HEK293 (cell line): ENCODE data around the gene TM9SF3.

Experiments
- CTCF ChIA-PET: fragments of 350-600 bp; formaldehyde crosslinking; extraction: SDS; loops from one replicate; lab custom pipeline; 2021; ENCODE audit warnings: antibody characterized with exemption; lab: Yijun Ruan, JAX
- POLR2A ChIA-PET: fragments of 300-600 bp; formaldehyde crosslinking; extraction: SDS; loops from one replicate; lab custom pipeline; 2020; ENCODE audit warnings: antibody characterized with exemption, inconsistent platforms; lab: Yijun Ruan, JAX
- H3K27ac ChIP-seq: fragments of 200-500 bp; sonication (Bioruptor generic); 2 replicates; pipeline ENCODE4 v1.5.1; 2014; ENCODE audit warnings: low read depth, low read length, control low read depth, inconsistent platforms; ENCODE audit errors: extremely low read depth
- H3K36me3 ChIP-seq, 2 experiments: fragments of 200-500 bp in 1 of 2; sonication (Bioruptor generic) in 1 of 2; 1 replicate in 1 of 2; 2 replicates in 1 of 2; pipeline ENCODE4 v1.5.1; 2014 to 2017; ENCODE audit warnings: inconsistent platforms in 2 of 2, low read length in 2 of 2; ENCODE audit not compliant: control insufficient read depth in 2 of 2, insufficient read depth in 1 of 2
- H3K4me1 ChIP-seq: fragments of 200-500 bp; sonication (Bioruptor generic); 2 replicates; pipeline ENCODE4 v1.5.1; 2014; ENCODE audit warnings: mild to moderate bottlenecking, low read length, inconsistent platforms; ENCODE audit not compliant: control insufficient read depth, insufficient read depth
- H3K4me3 ChIP-seq: 2 replicates; pipeline ENCODE4 v1.5.1; 2011; ENCODE audit warnings: low read depth, mild to moderate bottlenecking, control low read depth, low read length, moderate library complexity
- H3K9me3 ChIP-seq: fragments of 200-500 bp; sonication (Bioruptor generic); 2 replicates; pipeline ENCODE4 v1.5.1; 2014; ENCODE audit warnings: low read depth, low read length, inconsistent platforms; ENCODE audit not compliant: control insufficient read depth, insufficient read depth
- GLIS1 ChIP-seq: fragments of 450-650 bp; formaldehyde crosslinking; IDR thresholded peaks from 2 replicates; pipeline ENCODE4 v1.5.1; 2016; ENCODE audit warnings: missing biosample characterization, missing genetic modification characterization
- KLF10 ChIP-seq: fragments of 450-650 bp; IDR thresholded peaks from 2 replicates; pipeline ENCODE4 v1.5.1; 2018; ENCODE audit warnings: missing biosample characterization, mild to moderate bottlenecking, missing genetic modification characterization
- MZF1 ChIP-seq: fragments of 450-650 bp; formaldehyde crosslinking; IDR thresholded peaks from 2 replicates; pipeline ENCODE4 v1.5.1; 2017; ENCODE audit warnings: missing biosample characterization, missing genetic modification characterization, borderline replicate concordance
- OSR2 ChIP-seq: fragments of 450-650 bp; formaldehyde crosslinking; IDR thresholded peaks from 2 replicates; pipeline ENCODE4 v1.5.1; 2016; ENCODE audit warnings: missing biosample characterization, missing genetic modification characterization
- PATZ1 ChIP-seq: fragments of 450-650 bp; formaldehyde crosslinking; IDR thresholded peaks from 2 replicates; pipeline ENCODE4 v1.5.1; 2016; ENCODE audit warnings: missing biosample characterization, missing genetic modification characterization
- SP2 ChIP-seq: fragments of 450-650 bp; formaldehyde crosslinking; IDR thresholded peaks from 2 replicates; pipeline ENCODE4 v1.5.1; 2016; ENCODE audit warnings: missing biosample characterization, missing genetic modification characterization
- YY1 ChIP-seq: fragments of 450-650 bp; formaldehyde crosslinking; IDR thresholded peaks from 2 replicates; pipeline ENCODE4 v1.5.1; 2018; ENCODE audit warnings: missing biosample characterization, missing genetic modification characterization
- ZBTB10 ChIP-seq: fragments of 450-650 bp; formaldehyde crosslinking; IDR thresholded peaks from 2 replicates; pipeline ENCODE4 v1.5.1; 2016; ENCODE audit warnings: missing biosample characterization, missing genetic modification characterization
- ZBTB11 ChIP-seq: fragments of 450-650 bp; formaldehyde crosslinking; conservative IDR thresholded peaks from 2 replicates; pipeline ENCODE4 v1.5.1; 2016; ENCODE audit warnings: low read depth, missing biosample characterization, missing genetic modification characterization
- ZBTB17 ChIP-seq: fragments of 450-650 bp; formaldehyde crosslinking; IDR thresholded peaks from 2 replicates; pipeline ENCODE4 v1.5.1; 2016; ENCODE audit warnings: missing biosample characterization, missing genetic modification characterization
- ZBTB26 ChIP-seq: fragments of 450-650 bp; formaldehyde crosslinking; optimal IDR thresholded peaks from 2 replicates; pipeline ENCODE3; 2016; ENCODE audit warnings: missing biosample characterization, mild to moderate bottlenecking, missing genetic modification characterization
- ZBTB44 ChIP-seq: fragments of 450-650 bp; IDR thresholded peaks from 2 replicates; pipeline ENCODE4 v1.5.1; 2018; ENCODE audit warnings: missing biosample characterization, mild to moderate bottlenecking, missing genetic modification characterization
- ZEB2 ChIP-seq: fragments of 450-650 bp; formaldehyde crosslinking; IDR thresholded peaks from 2 replicates; pipeline ENCODE4 v1.5.1; 2016; ENCODE audit warnings: missing biosample characterization, missing genetic modification characterization
- ZFP37 ChIP-seq: fragments of 450-650 bp; formaldehyde crosslinking; IDR thresholded peaks from 2 replicates; pipeline ENCODE4 v1.5.1; 2016; ENCODE audit warnings: missing biosample characterization, missing genetic modification characterization
- ZNF112 ChIP-seq: fragments of 450-650 bp; formaldehyde crosslinking; IDR thresholded peaks from 2 replicates; pipeline ENCODE4 v1.5.0; 2017; ENCODE audit warnings: missing biosample characterization, missing genetic modification characterization
- ZNF2 ChIP-seq: fragments of 450-650 bp; formaldehyde crosslinking; IDR thresholded peaks from 2 replicates; pipeline ENCODE4 v1.5.1; 2016; ENCODE audit warnings: missing biosample characterization, missing genetic modification characterization
- ZNF202 ChIP-seq: fragments of 450-650 bp; formaldehyde crosslinking; IDR thresholded peaks from 2 replicates; pipeline ENCODE4 v1.5.1; 2016; ENCODE audit warnings: missing biosample characterization, missing genetic modification characterization, borderline replicate concordance
- ZNF335 ChIP-seq: fragments of 450-650 bp; formaldehyde crosslinking; conservative IDR thresholded peaks from 2 replicates; pipeline ENCODE4 v1.5.1; 2016; ENCODE audit warnings: missing biosample characterization, missing genetic modification characterization
- ZNF501 ChIP-seq: fragments of 450-650 bp; formaldehyde crosslinking; IDR thresholded peaks from 2 replicates; pipeline ENCODE4 v1.5.1; 2016; ENCODE audit warnings: missing biosample characterization, missing genetic modification characterization
- ZNF510 ChIP-seq: fragments of 450-650 bp; formaldehyde crosslinking; IDR thresholded peaks from 2 replicates; pipeline ENCODE4 v1.5.1; 2018; ENCODE audit warnings: mild to moderate bottlenecking, missing genetic modification characterization, missing biosample characterization; ENCODE audit not compliant: insufficient replicate concordance
- ZNF571 ChIP-seq: fragments of 450-650 bp; formaldehyde crosslinking; IDR thresholded peaks from 2 replicates; pipeline ENCODE4 v1.5.0; 2017; ENCODE audit warnings: missing biosample characterization, missing genetic modification characterization
- ZNF600 ChIP-seq: fragments of 450-650 bp; formaldehyde crosslinking; IDR thresholded peaks from 2 replicates; pipeline ENCODE4 v1.5.1; 2016; ENCODE audit warnings: missing biosample characterization, missing genetic modification characterization
- ZNF629 ChIP-seq: fragments of 450-650 bp; formaldehyde crosslinking; IDR thresholded peaks from 2 replicates; pipeline ENCODE4 v1.5.1; 2017; ENCODE audit warnings: missing biosample characterization, missing genetic modification characterization
- ZNF677 ChIP-seq: fragments of 450-650 bp; IDR thresholded peaks from 2 replicates; pipeline ENCODE4 v1.5.0; 2018; ENCODE audit warnings: missing biosample characterization, mild to moderate bottlenecking, missing genetic modification characterization, moderate library complexity
- ZSCAN30 ChIP-seq: fragments of 450-650 bp; IDR thresholded peaks from 2 replicates; pipeline ENCODE4 v1.5.1; 2018; ENCODE audit warnings: missing biosample characterization, mild to moderate bottlenecking, missing genetic modification characterization, moderate library complexity

The TM9SF3 gene

GRCh38 chr10:96586419-96587263 is at the start of gene TM9SF3:
Gene TM9SF3, minus strand, starts transcription at chr10:96587012. Its CDS starts 177 bp downstream, at chr10:96586835.
- Histone ChIP-seq H3K9me3 (no peaks in the 10 kb centered on the region), H3K27ac (peak within 1 kb of the TSS; percentile 99), H3K4me3 (peak within 1 kb of the TSS; percentile 82), H3K36me3 (no peaks in the 10 kb centered on the region), H3K4me1 (peaks cover 24% of the 10 kb centered on the region; the same call in 1 of the 2 replicates)
- CTCF ChIA-PET, result interaction anchor here (0.5 to 1.0 kb wide), 5 partner anchors 14 to 57 kb away, joined by 3 read pairs; no protein-coding TSS in a partner anchor
- POLR2A ChIA-PET, result interaction anchor here (1.4 kb wide), 1 partner anchor 20 kb away, joined by 4 read pairs; no protein-coding TSS in a partner anchor
- TF ChIP-seq PATZ1 (peak; percentile 41), ZFP37 (tag by site-specific recombination) (peak; percentile 37; the same call in 1 of the 2 replicates), ZBTB11 (tag by site-specific recombination) (peak; percentile 98), ZBTB44 (tag by site-specific recombination) (0 out of 2 replicates have a peak, but pooled peaks have one; percentile 11), ZNF600 (tag by site-specific recombination) (peak; percentile 77), KLF10 (no peak; the same call in 1 of the 2 replicates), YY1 (tag by site-specific recombination) (peak; percentile 82), ZEB2 (tag by site-specific recombination) (peak; percentile 64; the same call in 1 of the 2 replicates), GLIS1 (tag by site-specific recombination) (peak; percentile 48), MZF1 (no peak), ZNF677 (tag by site-specific recombination) (0 out of 2 replicates have a peak, but pooled peaks have one; percentile 6), ZSCAN30 (peak; percentile 70), ZNF629 (tag by site-specific recombination) (peak; percentile 64; the same call in 1 of the 2 replicates), ZBTB10 (tag by site-specific recombination) (peak; percentile 60; the same call in 1 of the 2 replicates), ZNF112 (tag by site-specific recombination) (no peak), ZNF501 (tag by site-specific recombination) (0 out of 2 replicates have a peak, but pooled peaks have one; percentile 61), ZBTB26 (tag by site-specific recombination) (peak; percentile 60), ZBTB17 (tag by site-specific recombination) (peak; percentile 64; the same call in 1 of the 2 replicates), OSR2 (no peak), ZNF571 (tag by site-specific recombination) (no peak), ZNF510 (no peak), ZNF335 (tag by site-specific recombination) (peak; percentile 70; the same call in 1 of the 2 replicates), SP2 (peak; percentile 28), ZNF2 (peak; percentile 58; the same call in 1 of the 2 replicates), ZNF202 (no peak)
